GM23338 (cell line): Measurements from ENCODE around the gene TFDP3. TPM values are rescaled to one million over a fixed set of nuclear protein-coding genes. Genes with fewer than 3 reads are reported as not detected.

Experiments used
- ATAC-seq: fragments of 200-7000 bp; cut with Tn5 transposase; 3 replicates; pipeline ENCODE4 v1.9.1; 2020
- DNase-seq: peaks from one replicate; pipeline ENCODE4 v3.0.0-alpha.2; 2015; ENCODE audit warnings: low spot score
- H2AFZ ChIP-seq: fragments of 200-600 bp; sonication (generic); 2 replicates; pipeline ENCODE4 v1.8.0; 2016; ENCODE audit warnings: antibody characterized with exemption, mild to moderate bottlenecking, moderate library complexity
- H3F3A ChIP-seq: fragments of 200-600 bp; sonication (generic); replicated peaks from 2 replicates; pipeline ENCODE4 v1.8.0; 2017; ENCODE audit warnings: antibody characterized with exemption, mixed run types, low read depth
- H3K27ac ChIP-seq: fragments of 200-600 bp; sonication (generic); 2 replicates; pipeline ENCODE4 v1.6.1; 2016; ENCODE audit warnings: low read depth
- H3K27me3 ChIP-seq: fragments of 200-600 bp; sonication (generic); 2 replicates; pipeline ENCODE4 v1.8.0; 2016; ENCODE audit warnings: mild to moderate bottlenecking, mixed run types, moderate library complexity; ENCODE audit not compliant: insufficient read depth
- H3K36me3 ChIP-seq: fragments of 200-600 bp; sonication (generic); 2 replicates; pipeline ENCODE4 v1.8.0; 2016; ENCODE audit warnings: mild to moderate bottlenecking; ENCODE audit not compliant: insufficient read depth
- H3K4me1 ChIP-seq: fragments of 200-600 bp; sonication (generic); 2 replicates; pipeline ENCODE4 v1.8.0; 2016; ENCODE audit warnings: mild to moderate bottlenecking, moderate library complexity; ENCODE audit not compliant: insufficient read depth
- H3K4me2 ChIP-seq: fragments of 200-600 bp; sonication (generic); 2 replicates; pipeline ENCODE4 v1.7.1; 2017; ENCODE audit warnings: mixed run types
- H3K4me3 ChIP-seq: fragments of 200-600 bp; sonication (generic); 2 replicates; pipeline ENCODE4 v1.6.1; 2016; ENCODE audit warnings: mixed run types
- H3K79me2 ChIP-seq: fragments of 200-600 bp; sonication (generic); replicated peaks from 2 replicates; pipeline ENCODE4 v1.8.0; 2017; ENCODE audit warnings: mild to moderate bottlenecking; ENCODE audit not compliant: insufficient read depth
- H3K9me2 ChIP-seq: fragments of 200-600 bp; sonication (generic); 2 replicates; pipeline ENCODE4 v1.8.0; 2017; ENCODE audit not compliant: insufficient read depth
- H4K20me1 ChIP-seq: fragments of 200-600 bp; sonication (generic); replicated peaks from 2 replicates; pipeline ENCODE4 v1.8.0; 2017; ENCODE audit warnings: mild to moderate bottlenecking; ENCODE audit not compliant: insufficient read depth
- H3K27ac Mint-ChIP-seq: 2 replicates; pipeline ENCODE4 v1.8.0; 2020; ENCODE audit warnings: inconsistent platforms, mild to moderate bottlenecking, moderate library complexity, mixed read lengths
- H3K27me3 Mint-ChIP-seq: 3 replicates; pipeline ENCODE4 v1.8.0; 2022; ENCODE audit warnings: low read depth, mild to moderate bottlenecking, moderate library complexity, mixed read lengths, inconsistent platforms; ENCODE audit not compliant: insufficient read depth, poor library complexity
- H3K36me3 Mint-ChIP-seq: 3 replicates; pipeline ENCODE4 v1.8.0; 2021; ENCODE audit warnings: low read depth, mild to moderate bottlenecking, inconsistent platforms, moderate library complexity, mixed read lengths
- H3K4me1 Mint-ChIP-seq: 3 replicates; pipeline ENCODE4 v1.8.0; 2020; ENCODE audit warnings: mild to moderate bottlenecking, inconsistent platforms, mixed read lengths
- H3K4me3 Mint-ChIP-seq: 3 replicates; pipeline ENCODE4 v1.8.0; 2021; ENCODE audit warnings: moderate library complexity, mild to moderate bottlenecking, inconsistent platforms, mixed read lengths
- H3K9me3 Mint-ChIP-seq: 3 replicates; pipeline ENCODE4 v1.8.0; 2020; ENCODE audit warnings: moderate library complexity, mild to moderate bottlenecking, inconsistent platforms, mixed read lengths
- EZH2 ChIP-seq: fragments of 200-600 bp; sonication (generic); IDR thresholded peaks from one replicate; pipeline ENCODE4 v1.8.0; 2017; ENCODE audit warnings: antibody characterized with exemption, mild to moderate bottlenecking, low read depth; ENCODE audit not compliant: unreplicated experiment
- EZH2phosphoT487 ChIP-seq: fragments of 200-600 bp; sonication (generic); IDR thresholded peaks from one replicate; pipeline ENCODE4 v1.8.1; 2018; ENCODE audit warnings: antibody characterized with exemption; ENCODE audit not compliant: unreplicated experiment
- JUNB ChIP-seq: IDR thresholded peaks from one replicate; pipeline ENCODE4 v1.6.1; 2016; ENCODE audit warnings: antibody characterized with exemption; ENCODE audit not compliant: unreplicated experiment
- NANOG ChIP-seq: IDR thresholded peaks from 2 replicates; pipeline ENCODE4 v1.6.1; 2016; ENCODE audit warnings: antibody characterized with exemption, borderline replicate concordance
- POLR2AphosphoS5 ChIP-seq: IDR thresholded peaks from 2 replicates; pipeline ENCODE4 v1.6.1; 2016; ENCODE audit warnings: antibody characterized with exemption, low read depth
- STAT1 ChIP-seq: IDR thresholded peaks from one replicate; pipeline ENCODE4 v1.6.1; 2016; ENCODE audit warnings: antibody characterized with exemption; ENCODE audit not compliant: unreplicated experiment
- ZNF114 ChIP-seq: fragments of 250-450 bp; sonication (Bioruptor Pico); IDR thresholded peaks from 2 replicates; pipeline ENCODE4 v1.5.0; 2020; ENCODE audit warnings: mild to moderate bottlenecking, moderate library complexity
- ZNF331 ChIP-seq: fragments of 250-450 bp; sonication (Bioruptor Pico); IDR thresholded peaks from 2 replicates; pipeline ENCODE4 v1.5.0; 2020; ENCODE audit warnings: low read depth, mild to moderate bottlenecking, moderate library complexity
- polyA plus RNA-seq: library from polyadenylated mRNA; unstranded; fragments of >200 nt; fragmentation: Nextera tagmentation; extraction: Ambion mirVana; gene quantifications from 2 replicates; pipeline ENCODE4 v1.2.1, GENCODE V29; 2016
- total RNA-seq: library from RNA; depleted of rRNA; stranded (reverse); fragments of >200 nt; shearing (Covaris generic); gene quantifications from 2 replicates; pipeline ENCODE4 v1.2.3, GENCODE V29; 2014
- TF ChIP-seq, protein P1 (sequence below), 2 experiments: fragments of 200-600 bp in 1 of 2; sonication (generic) in 1 of 2; conservative IDR thresholded peaks; 2 replicates each; pipeline versions ENCODE4 v1.5.1 to v1.6.1; 2016 to 2017; ENCODE audit warnings: antibody characterized with exemption in 2 of 2, low read depth in 2 of 2, mild to moderate bottlenecking in 2 of 2, moderate library complexity in 1 of 2
- TF ChIP-seq, protein P2 (sequence below): IDR thresholded peaks from 2 replicates; pipeline ENCODE4 v1.6.1; 2016; ENCODE audit warnings: antibody characterized with exemption
- TF ChIP-seq, protein P3 (sequence below): IDR thresholded peaks from one replicate; pipeline ENCODE4 v1.6.1; 2018; ENCODE audit warnings: antibody characterized with exemption; ENCODE audit not compliant: unreplicated experiment
- TF ChIP-seq, protein P4 (sequence below): fragments of 250-450 bp; sonication (Bioruptor Pico); IDR thresholded peaks from 2 replicates; pipeline ENCODE4 v1.5.0; 2020; ENCODE audit warnings: mild to moderate bottlenecking, moderate library complexity

The TFDP3 gene
- total and polyA plus RNA-seq, 2 experiments from 2014 or later, result not detected

DNA sequence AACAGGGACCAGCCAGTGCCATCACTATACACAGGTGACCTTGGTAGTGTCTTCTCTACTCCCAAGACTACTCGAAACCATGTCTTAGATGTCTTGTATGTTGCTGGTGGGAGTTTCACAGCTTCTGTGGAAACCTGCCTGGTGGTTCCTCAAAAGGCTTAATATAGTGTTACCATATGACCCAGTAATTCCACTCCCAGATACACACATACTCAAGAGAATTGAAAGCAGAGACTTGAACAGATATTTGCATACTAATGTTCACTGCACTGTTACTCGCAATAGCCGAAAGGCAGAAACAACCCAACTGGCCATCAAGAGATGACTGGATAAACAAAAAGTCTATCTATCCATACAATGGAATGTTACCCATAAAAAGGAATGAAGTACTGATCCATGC is 3.1 kb downstream of the TFDP3 start:
- Mint-ChIP-seq H3K4me3 (no peak overlapping the region), H3K9me3 (no peaks in the 10 kb centered on the region), H3K36me3 (no peaks in the 10 kb centered on the region), H3K27me3 (no peaks in the 10 kb centered on the region), H3K4me1 (peaks cover 7% of the 10 kb centered on the region; the same call in 2 of the 3 replicates), H3K27ac (no peak overlapping the region)
- no peak overlapping the region for H2AFZ ChIP-seq
- no peaks in the 10 kb centered on the region for H3K4me1 ChIP-seq
- no peak for DNase-seq
- no peak overlapping the region for H3K4me2 ChIP-seq
- no peaks in the 10 kb centered on the region for H3F3A ChIP-seq
- no peak overlapping the region for H3K27ac ChIP-seq
- H3K9me2 ChIP-seq, result no peaks in the 10 kb centered on the region
- no peak overlapping the region for H3K4me3 ChIP-seq
- no peaks in the 10 kb centered on the region for H3K27me3 ChIP-seq
- ATAC-seq, result no peak
- H3K36me3 ChIP-seq, result no peaks in the 10 kb centered on the region
- no peaks in the 10 kb centered on the region for H4K20me1 ChIP-seq
- TF ChIP-seq JUNB, result no peak
- no peak for TF ChIP-seq EZH2
- no peak for TF ChIP-seq POLR2AphosphoS5
- no peak for TF ChIP-seq ZNF114 (CRISPR knock-in tag)
- TF ChIP-seq NANOG, result no peak
- TF ChIP-seq, protein P1, sequence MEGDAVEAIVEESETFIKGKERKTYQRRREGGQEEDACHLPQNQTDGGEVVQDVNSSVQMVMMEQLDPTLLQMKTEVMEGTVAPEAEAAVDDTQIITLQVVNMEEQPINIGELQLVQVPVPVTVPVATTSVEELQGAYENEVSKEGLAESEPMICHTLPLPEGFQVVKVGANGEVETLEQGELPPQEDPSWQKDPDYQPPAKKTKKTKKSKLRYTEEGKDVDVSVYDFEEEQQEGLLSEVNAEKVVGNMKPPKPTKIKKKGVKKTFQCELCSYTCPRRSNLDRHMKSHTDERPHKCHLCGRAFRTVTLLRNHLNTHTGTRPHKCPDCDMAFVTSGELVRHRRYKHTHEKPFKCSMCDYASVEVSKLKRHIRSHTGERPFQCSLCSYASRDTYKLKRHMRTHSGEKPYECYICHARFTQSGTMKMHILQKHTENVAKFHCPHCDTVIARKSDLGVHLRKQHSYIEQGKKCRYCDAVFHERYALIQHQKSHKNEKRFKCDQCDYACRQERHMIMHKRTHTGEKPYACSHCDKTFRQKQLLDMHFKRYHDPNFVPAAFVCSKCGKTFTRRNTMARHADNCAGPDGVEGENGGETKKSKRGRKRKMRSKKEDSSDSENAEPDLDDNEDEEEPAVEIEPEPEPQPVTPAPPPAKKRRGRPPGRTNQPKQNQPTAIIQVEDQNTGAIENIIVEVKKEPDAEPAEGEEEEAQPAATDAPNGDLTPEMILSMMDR (conservative IDR thresholded peaks at IDR 0.05; ENCODE audit: low read depth in 2 of 2), result no peak
- TF ChIP-seq, protein P2, sequence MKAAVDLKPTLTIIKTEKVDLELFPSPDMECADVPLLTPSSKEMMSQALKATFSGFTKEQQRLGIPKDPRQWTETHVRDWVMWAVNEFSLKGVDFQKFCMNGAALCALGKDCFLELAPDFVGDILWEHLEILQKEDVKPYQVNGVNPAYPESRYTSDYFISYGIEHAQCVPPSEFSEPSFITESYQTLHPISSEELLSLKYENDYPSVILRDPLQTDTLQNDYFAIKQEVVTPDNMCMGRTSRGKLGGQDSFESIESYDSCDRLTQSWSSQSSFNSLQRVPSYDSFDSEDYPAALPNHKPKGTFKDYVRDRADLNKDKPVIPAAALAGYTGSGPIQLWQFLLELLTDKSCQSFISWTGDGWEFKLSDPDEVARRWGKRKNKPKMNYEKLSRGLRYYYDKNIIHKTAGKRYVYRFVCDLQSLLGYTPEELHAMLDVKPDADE, result no peak
- TF ChIP-seq, protein P3, sequence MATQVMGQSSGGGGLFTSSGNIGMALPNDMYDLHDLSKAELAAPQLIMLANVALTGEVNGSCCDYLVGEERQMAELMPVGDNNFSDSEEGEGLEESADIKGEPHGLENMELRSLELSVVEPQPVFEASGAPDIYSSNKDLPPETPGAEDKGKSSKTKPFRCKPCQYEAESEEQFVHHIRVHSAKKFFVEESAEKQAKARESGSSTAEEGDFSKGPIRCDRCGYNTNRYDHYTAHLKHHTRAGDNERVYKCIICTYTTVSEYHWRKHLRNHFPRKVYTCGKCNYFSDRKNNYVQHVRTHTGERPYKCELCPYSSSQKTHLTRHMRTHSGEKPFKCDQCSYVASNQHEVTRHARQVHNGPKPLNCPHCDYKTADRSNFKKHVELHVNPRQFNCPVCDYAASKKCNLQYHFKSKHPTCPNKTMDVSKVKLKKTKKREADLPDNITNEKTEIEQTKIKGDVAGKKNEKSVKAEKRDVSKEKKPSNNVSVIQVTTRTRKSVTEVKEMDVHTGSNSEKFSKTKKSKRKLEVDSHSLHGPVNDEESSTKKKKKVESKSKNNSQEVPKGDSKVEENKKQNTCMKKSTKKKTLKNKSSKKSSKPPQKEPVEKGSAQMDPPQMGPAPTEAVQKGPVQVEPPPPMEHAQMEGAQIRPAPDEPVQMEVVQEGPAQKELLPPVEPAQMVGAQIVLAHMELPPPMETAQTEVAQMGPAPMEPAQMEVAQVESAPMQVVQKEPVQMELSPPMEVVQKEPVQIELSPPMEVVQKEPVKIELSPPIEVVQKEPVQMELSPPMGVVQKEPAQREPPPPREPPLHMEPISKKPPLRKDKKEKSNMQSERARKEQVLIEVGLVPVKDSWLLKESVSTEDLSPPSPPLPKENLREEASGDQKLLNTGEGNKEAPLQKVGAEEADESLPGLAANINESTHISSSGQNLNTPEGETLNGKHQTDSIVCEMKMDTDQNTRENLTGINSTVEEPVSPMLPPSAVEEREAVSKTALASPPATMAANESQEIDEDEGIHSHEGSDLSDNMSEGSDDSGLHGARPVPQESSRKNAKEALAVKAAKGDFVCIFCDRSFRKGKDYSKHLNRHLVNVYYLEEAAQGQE, result no peak
- no peak for TF ChIP-seq EZH2phosphoT487
- no peak for TF ChIP-seq ZNF331 (CRISPR knock-in tag)
- TF ChIP-seq, protein P4, sequence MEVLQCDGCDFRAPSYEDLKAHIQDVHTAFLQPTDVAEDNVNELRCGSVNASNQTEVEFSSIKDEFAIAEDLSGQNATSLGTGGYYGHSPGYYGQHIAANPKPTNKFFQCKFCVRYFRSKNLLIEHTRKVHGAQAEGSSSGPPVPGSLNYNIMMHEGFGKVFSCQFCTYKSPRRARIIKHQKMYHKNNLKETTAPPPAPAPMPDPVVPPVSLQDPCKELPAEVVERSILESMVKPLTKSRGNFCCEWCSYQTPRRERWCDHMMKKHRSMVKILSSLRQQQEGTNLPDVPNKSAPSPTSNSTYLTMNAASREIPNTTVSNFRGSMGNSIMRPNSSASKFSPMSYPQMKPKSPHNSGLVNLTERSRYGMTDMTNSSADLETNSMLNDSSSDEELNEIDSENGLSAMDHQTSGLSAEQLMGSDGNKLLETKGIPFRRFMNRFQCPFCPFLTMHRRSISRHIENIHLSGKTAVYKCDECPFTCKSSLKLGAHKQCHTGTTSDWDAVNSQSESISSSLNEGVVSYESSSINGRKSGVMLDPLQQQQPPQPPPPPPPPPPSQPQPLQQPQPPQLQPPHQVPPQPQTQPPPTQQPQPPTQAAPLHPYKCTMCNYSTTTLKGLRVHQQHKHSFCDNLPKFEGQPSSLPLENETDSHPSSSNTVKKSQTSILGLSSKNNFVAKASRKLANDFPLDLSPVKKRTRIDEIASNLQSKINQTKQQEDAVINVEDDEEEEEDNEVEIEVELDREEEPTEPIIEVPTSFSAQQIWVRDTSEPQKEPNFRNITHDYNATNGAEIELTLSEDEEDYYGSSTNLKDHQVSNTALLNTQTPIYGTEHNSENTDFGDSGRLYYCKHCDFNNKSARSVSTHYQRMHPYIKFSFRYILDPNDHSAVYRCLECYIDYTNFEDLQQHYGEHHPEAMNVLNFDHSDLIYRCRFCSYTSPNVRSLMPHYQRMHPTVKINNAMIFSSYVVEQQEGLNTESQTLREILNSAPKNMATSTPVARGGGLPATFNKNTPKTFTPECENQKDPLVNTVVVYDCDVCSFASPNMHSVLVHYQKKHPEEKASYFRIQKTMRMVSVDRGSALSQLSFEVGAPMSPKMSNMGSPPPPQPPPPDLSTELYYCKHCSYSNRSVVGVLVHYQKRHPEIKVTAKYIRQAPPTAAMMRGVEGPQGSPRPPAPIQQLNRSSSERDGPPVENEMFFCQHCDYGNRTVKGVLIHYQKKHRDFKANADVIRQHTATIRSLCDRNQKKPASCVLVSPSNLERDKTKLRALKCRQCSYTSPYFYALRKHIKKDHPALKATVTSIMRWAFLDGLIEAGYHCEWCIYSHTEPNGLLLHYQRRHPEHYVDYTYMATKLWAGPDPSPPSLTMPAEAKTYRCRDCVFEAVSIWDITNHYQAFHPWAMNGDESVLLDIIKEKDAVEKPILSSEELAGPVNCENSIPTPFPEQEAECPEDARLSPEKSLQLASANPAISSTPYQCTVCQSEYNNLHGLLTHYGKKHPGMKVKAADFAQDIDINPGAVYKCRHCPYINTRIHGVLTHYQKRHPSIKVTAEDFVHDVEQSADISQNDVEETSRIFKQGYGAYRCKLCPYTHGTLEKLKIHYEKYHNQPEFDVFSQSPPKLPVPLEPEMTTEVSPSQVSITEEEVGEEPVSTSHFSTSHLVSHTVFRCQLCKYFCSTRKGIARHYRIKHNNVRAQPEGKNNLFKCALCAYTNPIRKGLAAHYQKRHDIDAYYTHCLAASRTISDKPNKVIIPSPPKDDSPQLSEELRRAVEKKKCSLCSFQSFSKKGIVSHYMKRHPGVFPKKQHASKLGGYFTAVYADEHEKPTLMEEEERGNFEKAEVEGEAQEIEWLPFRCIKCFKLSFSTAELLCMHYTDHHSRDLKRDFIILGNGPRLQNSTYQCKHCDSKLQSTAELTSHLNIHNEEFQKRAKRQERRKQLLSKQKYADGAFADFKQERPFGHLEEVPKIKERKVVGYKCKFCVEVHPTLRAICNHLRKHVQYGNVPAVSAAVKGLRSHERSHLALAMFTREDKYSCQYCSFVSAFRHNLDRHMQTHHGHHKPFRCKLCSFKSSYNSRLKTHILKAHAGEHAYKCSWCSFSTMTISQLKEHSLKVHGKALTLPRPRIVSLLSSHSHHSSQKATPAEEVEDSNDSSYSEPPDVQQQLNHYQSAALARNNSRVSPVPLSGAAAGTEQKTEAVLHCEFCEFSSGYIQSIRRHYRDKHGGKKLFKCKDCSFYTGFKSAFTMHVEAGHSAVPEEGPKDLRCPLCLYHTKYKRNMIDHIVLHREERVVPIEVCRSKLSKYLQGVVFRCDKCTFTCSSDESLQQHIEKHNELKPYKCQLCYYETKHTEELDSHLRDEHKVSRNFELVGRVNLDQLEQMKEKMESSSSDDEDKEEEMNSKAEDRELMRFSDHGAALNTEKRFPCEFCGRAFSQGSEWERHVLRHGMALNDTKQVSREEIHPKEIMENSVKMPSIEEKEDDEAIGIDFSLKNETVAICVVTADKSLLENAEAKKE, result no peak
- TF ChIP-seq STAT1, result no peak
- H3K79me2 ChIP-seq, result no peaks in the 10 kb centered on the region
